Subcutaneous adipose tissue (tissue), 4 donors: ENCODE results near the gene SLC17A8. TPM values are rescaled to one million over a fixed set of nuclear protein-coding genes. Genes with fewer than 3 reads are reported as not detected.

Experiments used
- CTCF ChIP-seq: fragments of 450-650 bp; IDR thresholded peaks from one replicate; pipeline ENCODE4 v1.5.1; 2016; ENCODE audit warnings: low read depth, mild to moderate bottlenecking, control low read depth, antibody characterized with exemption, moderate library complexity
- total RNA-seq, 4 donors: library from RNA; depleted of rRNA; stranded (reverse); fragments of >200 nt; gene quantifications; one replicate each; pipeline ENCODE4 v1.1.0, GENCODE V29; 2016

Gene SLC17A8
- total RNA-seq, 4 donors from 2014 or later = 0.17 TPM; not detected in 3

GRCh38 chr12:100359248-100359647 is 2.4 kb downstream of the SLC17A8 start:
- TF ChIP-seq CTCF = no peak

- no peak for TF ChIP-seq CTCF
Observed at GRCh38 chr12:100359822-100360221, 2.9 kb downstream of the SLC17A8 start.

DNA sequence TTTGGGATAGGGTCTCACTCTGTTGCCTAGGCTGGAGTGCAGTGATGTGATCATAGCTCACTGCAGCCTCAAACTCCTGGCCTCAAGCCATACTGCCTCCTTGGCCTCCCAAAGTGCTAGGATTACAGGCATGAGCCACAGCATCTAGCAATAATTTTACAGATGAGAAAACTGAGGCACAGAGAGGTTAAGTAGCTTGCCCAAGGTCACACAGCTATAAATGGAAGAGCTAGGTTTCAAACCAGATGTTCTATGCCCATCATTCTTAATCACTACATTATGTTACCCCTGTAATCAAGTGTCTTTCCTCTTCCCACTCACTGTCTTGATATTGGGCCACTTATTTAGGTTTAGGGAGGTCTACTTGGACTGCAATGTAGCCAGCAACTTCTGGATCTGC is 3.6 kb downstream of the SLC17A8 start:
- TF ChIP-seq CTCF = no peak

GRCh38 chr12:100364324-100364723 is 7.5 kb downstream of the SLC17A8 start:
- no peak for TF ChIP-seq CTCF

DNA sequence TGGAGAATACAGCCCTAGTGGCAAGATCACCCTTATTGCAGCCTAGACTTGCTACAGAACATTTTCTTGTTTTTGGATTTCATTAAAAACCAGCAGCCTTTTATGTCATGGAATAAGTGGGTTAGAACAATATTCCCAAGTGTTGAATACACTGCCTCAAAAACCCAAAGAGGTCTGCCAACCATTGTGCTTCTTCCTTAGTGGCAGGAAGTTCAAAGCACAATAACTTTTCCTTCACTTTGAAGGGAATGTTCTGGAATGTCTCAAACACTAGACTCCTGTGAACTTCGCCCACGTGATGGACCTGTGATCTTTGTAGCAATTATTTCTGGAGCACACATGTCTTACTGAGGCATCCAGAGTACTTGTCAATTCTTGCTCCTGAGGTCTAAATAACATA is 8.5 kb downstream of the SLC17A8 start:
- TF ChIP-seq CTCF = no peak

DNA sequence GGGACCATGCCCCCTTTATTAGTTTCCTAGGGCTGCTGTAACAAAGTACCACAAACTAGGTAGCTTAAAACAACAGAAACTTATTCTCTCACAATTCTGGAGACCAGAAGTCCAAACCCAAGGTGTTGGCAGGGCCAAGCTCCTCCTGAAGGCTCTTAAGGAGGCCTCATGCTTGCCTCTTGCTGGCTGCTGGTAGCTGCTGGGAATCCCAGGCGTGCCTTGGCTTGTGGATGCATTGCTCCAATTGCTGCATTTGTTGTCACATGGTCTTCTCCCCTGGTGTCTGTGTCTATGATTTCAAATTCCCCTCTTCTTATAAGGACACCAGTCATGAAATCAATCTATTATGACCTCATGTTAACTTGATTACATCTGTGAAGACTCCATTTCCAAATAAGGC is 11.2 kb downstream of the SLC17A8 start:
- TF ChIP-seq CTCF = no peak

- no peak for TF ChIP-seq CTCF
Observed at GRCh38 chr12:100371146-100371545, 14.3 kb downstream of the SLC17A8 start.
